PC-3 (cell line): Measurements from ENCODE around the gene MROH2B.

Experiments used
- EZH2 ChIP-seq: fragments of 300-600 bp; sonication (generic); IDR thresholded peaks from one replicate; pipeline ENCODE4 v1.6.1; 2017; ENCODE audit warnings: antibody characterized with exemption, mild to moderate bottlenecking, low read length; ENCODE audit not compliant: unreplicated experiment
- EZH2phosphoT487 ChIP-seq: fragments of 300-600 bp; sonication (generic); IDR thresholded peaks from 2 replicates; pipeline ENCODE4 v1.6.1; 2018; ENCODE audit warnings: mild to moderate bottlenecking, antibody characterized with exemption, low read length, borderline replicate concordance

DNA sequence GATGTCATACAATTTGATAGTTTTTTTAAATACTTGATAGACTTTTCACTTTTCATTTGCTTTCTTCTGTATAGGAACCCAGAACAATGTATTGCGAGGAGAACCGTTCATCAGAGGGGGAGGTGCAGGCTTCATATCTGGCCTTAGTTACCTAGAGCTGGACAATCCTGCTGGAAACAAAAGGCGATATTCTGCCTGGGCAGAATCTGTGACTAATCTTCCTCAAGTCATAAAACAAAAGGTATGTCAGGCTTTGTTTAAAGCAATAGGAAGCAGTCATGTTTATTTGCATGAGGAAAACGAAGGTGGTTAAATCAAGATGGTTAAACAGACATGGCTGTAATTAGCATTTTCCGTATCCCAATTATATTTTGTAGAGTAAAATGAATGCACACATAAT, 115.8 kb downstream of the MROH2B start:
- TF ChIP-seq EZH2phosphoT487 (no peak), EZH2 (no peak)
